GM12878 (cell line): ENCODE results near the gene NUDT1. TPM values are rescaled to one million over a fixed set of nuclear protein-coding genes. Genes with fewer than 3 reads are reported as not detected.

ENCODE experiments used
- ATAC-seq: fragments of 200-7000 bp; cut with Tn5 transposase; 3 replicates; pipeline ENCODE4 v1.9.1; 2020; ENCODE audit warnings: mild to moderate bottlenecking, moderate library complexity
- BruUV-seq: library from RNA; stranded (reverse); fragments of 400-500 nt; replicated peaks from 2 replicates; lab custom pipeline; 2021; lab: Mats Ljungman, UMichigan
- CTCF ChIA-PET: fragments of 300-600 bp; sonication (Branson Sonifier 250); formaldehyde crosslinking; extraction: SDS; loops from one replicate; lab custom pipeline; 2021; ENCODE audit warnings: inconsistent platforms; lab: Yijun Ruan, JAX
- POLR2A ChIA-PET: fragments of 350-600 bp; formaldehyde crosslinking; extraction: SDS; loops from one replicate; lab custom pipeline; 2021; ENCODE audit warnings: inconsistent platforms; lab: Charles Lee
- RAD21 ChIA-PET: fragments of 300-600 bp; sonication (Branson Sonifier 250); formaldehyde crosslinking; loops from one replicate; lab custom pipeline; 2023; ENCODE audit warnings: antibody characterized with exemption; ENCODE audit not compliant: unreplicated experiment; lab: Charles Lee
- SMC1A ChIA-PET: fragments of 300-600 bp; sonication (Branson Sonifier 250); formaldehyde crosslinking; loops from one replicate; lab custom pipeline; 2023; ENCODE audit not compliant: unreplicated experiment, uncharacterized antibody; lab: Charles Lee
- DNase-seq: peaks from one replicate; pipeline ENCODE4 v3.0.0-alpha.2; 2011; ENCODE audit warnings: low read depth, low spot score
- FAIRE-seq: peaks from 3 replicates; lab custom pipeline; 2011; peaks lifted over from hg19 to GRCh38; lab: Jason Lieb, UNC
- H2AFZ ChIP-seq: 2 replicates; pipeline ENCODE4 v1.6.0; 2011; ENCODE audit warnings: low read depth, low read length, control low read depth; ENCODE audit not compliant: control insufficient read depth
- H3K27ac ChIP-seq: 2 replicates; pipeline ENCODE4 v1.5.1; 2011; ENCODE audit warnings: control low read depth; ENCODE audit not compliant: control insufficient read depth, insufficient read depth
- H3K27me3 ChIP-seq, 2 experiments: replicated peaks in 1 of 2; 2 replicates each; pipeline versions ENCODE4 v1.6.0 to v1.6.1; 2011; ENCODE audit warnings: low read length in 1 of 2; ENCODE audit not compliant: control insufficient read depth in 2 of 2, insufficient read depth in 2 of 2
- H3K36me3 ChIP-seq, 2 experiments: 2 replicates each; pipeline ENCODE4 v1.5.1; 2011; ENCODE audit warnings: low read length in 1 of 2; ENCODE audit not compliant: control insufficient read depth in 2 of 2, insufficient read depth in 2 of 2
- H3K4me1 ChIP-seq: 2 replicates; pipeline ENCODE4 v1.6.1; 2011; ENCODE audit warnings: mild to moderate bottlenecking, low read length, moderate library complexity, mixed read lengths; ENCODE audit not compliant: control insufficient read depth, insufficient read depth
- H3K4me2 ChIP-seq: 2 replicates; pipeline ENCODE4 v1.6.0; 2011; ENCODE audit warnings: control low read depth; ENCODE audit not compliant: control insufficient read depth, insufficient read depth
- H3K4me3 ChIP-seq: fragments of 200-600 bp; sonication (generic); 2 replicates; pipeline ENCODE4 v1.5.1; 2016
- H3K79me2 ChIP-seq: 2 replicates; pipeline ENCODE4 v1.6.0; 2011; ENCODE audit warnings: low read length; ENCODE audit not compliant: control insufficient read depth, insufficient read depth
- H3K9ac ChIP-seq: 2 replicates; pipeline ENCODE4 v1.8.0; 2011; ENCODE audit warnings: low read length, control low read depth, mixed read lengths; ENCODE audit not compliant: control insufficient read depth, insufficient read depth
- H3K9me3 ChIP-seq: replicated peaks from 3 replicates; pipeline ENCODE4 v1.5.1; 2011; ENCODE audit warnings: mild to moderate bottlenecking, low read length; ENCODE audit not compliant: control insufficient read depth, insufficient read depth
- H4K20me1 ChIP-seq: 2 replicates; pipeline ENCODE4 v1.6.0; 2011; ENCODE audit not compliant: control insufficient read depth, insufficient read depth
- BRCA1 ChIP-seq: IDR thresholded peaks from 2 replicates; pipeline ENCODE4 v1.6.1; 2011; ENCODE audit warnings: low read depth, low read length, improper control_type of control experiment
- CBFB ChIP-seq: IDR thresholded peaks from 2 replicates; pipeline ENCODE4 v1.6.1; 2016; ENCODE audit warnings: antibody characterized with exemption, low read depth
- CHD4 ChIP-seq: fragments of 200-600 bp; sonication (generic); IDR thresholded peaks from 2 replicates; pipeline ENCODE4 v1.6.1; 2016; ENCODE audit warnings: mild to moderate bottlenecking
- E4F1 ChIP-seq: fragments of 450-650 bp; IDR thresholded peaks from 2 replicates; pipeline ENCODE4 v1.6.1; 2018; ENCODE audit warnings: borderline replicate concordance, mild to moderate bottlenecking; ENCODE audit not compliant: partially characterized antibody
- FOS ChIP-seq: IDR thresholded peaks from 3 replicates; pipeline ENCODE4 v1.6.1; 2011; ENCODE audit warnings: borderline replicate concordance; ENCODE audit not compliant: insufficient read length; ENCODE audit errors: extremely low read depth
- HCFC1 ChIP-seq: fragments of 150-350 bp; IDR thresholded peaks from 2 replicates; pipeline ENCODE4 v1.6.1; 2014; ENCODE audit warnings: low read length
- MEF2A ChIP-seq: IDR thresholded peaks from 2 replicates; pipeline ENCODE4 v1.6.1; 2011; ENCODE audit warnings: low read depth, mild to moderate bottlenecking, low read length, moderate library complexity; ENCODE audit not compliant: insufficient read depth
- MTA3 ChIP-seq: IDR thresholded peaks from 2 replicates; pipeline ENCODE4 v1.6.1; 2012; ENCODE audit warnings: low read length, inconsistent platforms, borderline replicate concordance
- MXI1 ChIP-seq: fragments of 150-350 bp; IDR thresholded peaks from 2 replicates; pipeline ENCODE4 v1.6.1; 2011; ENCODE audit warnings: low read depth, mild to moderate bottlenecking, inconsistent platforms, low read length, improper control_type of control experiment
- PAX5 ChIP-seq: IDR thresholded peaks from 2 replicates; pipeline ENCODE4 v1.6.1; 2011; ENCODE audit warnings: low read depth, low read length, borderline replicate concordance
- SMAD1 ChIP-seq: fragments of 450-650 bp; IDR thresholded peaks from 2 replicates; pipeline ENCODE4 v1.6.1; 2018; ENCODE audit warnings: mild to moderate bottlenecking, low read depth; ENCODE audit not compliant: partially characterized antibody
- SMARCA5 ChIP-seq: fragments of 450-650 bp; IDR thresholded peaks from 2 replicates; pipeline ENCODE4 v1.6.1; 2017; ENCODE audit warnings: mild to moderate bottlenecking
- SUPT20H ChIP-seq: IDR thresholded peaks from 2 replicates; pipeline ENCODE4 v1.6.1; 2011; ENCODE audit warnings: low read depth, mild to moderate bottlenecking, low read length, moderate library complexity, borderline replicate concordance; ENCODE audit not compliant: control insufficient read depth
- TCF7 ChIP-seq: IDR thresholded peaks from 2 replicates; pipeline ENCODE4 v1.6.1; 2014; ENCODE audit warnings: antibody characterized with exemption, borderline replicate concordance
- ZNF207 ChIP-seq: fragments of 450-650 bp; IDR thresholded peaks from 2 replicates; pipeline ENCODE4 v1.6.1; 2014; ENCODE audit warnings: antibody characterized with exemption, mild to moderate bottlenecking, borderline replicate concordance
- ZNF217 ChIP-seq: fragments of 450-650 bp; IDR thresholded peaks from 2 replicates; pipeline ENCODE4 v1.6.1; 2017; ENCODE audit warnings: antibody characterized with exemption, mild to moderate bottlenecking
- WGBS: methylation state at CpG from one replicate; pipeline ENCODE4 v1.1.6; 2016; ENCODE audit warnings: low lambda C conversion rate; ENCODE audit not compliant: insufficient replicate concordance, insufficient coverage; ENCODE audit errors: missing lambda C conversion rate; 5-methylcytosine and 5-hydroxymethylcytosine counted together
- in situ Hi-C: fragments of 300-500 bp; cut with MboI; formaldehyde crosslinking; loops from 9 replicates; pipeline ENCODE4 v1.14.3; 2018; ENCODE audit warnings: mixed read lengths
- intact Hi-C: fragments of 100-400 bp; cut with micrococcal nuclease; formaldehyde crosslinking; loops from one replicate; pipeline ENCODE4 v1.14.2; 2022; ENCODE audit not compliant: unreplicated experiment
- polyA plus RNA-seq, 11 experiments: library from polyadenylated mRNA; depleted of rRNA in 4 of 11; unstranded in 6 of 11; stranded (reverse) in 5 of 11; fragments of >200 nt; fragmentation: Nextera tagmentation in 4 of 11; fragmentation: Illumina TruSeq in 1 of 11; extraction: Ambion mirVana in 4 of 11; extraction: Trizol in 1 of 11; gene quantifications; 1 replicate in 1 of 11; 2 replicates in 10 of 11; pipeline versions ENCODE4 v1.2.1 to v1.2.3, GENCODE V29; 2011 to 2016; ENCODE audit warnings: inconsistent platforms in 2 of 11, missing spikeins in 2 of 11, low read depth in 1 of 11
- total RNA-seq, 4 experiments: library from RNA; depleted of rRNA in 3 of 4; stranded (reverse); fragments of >200 nt in 3 of 4; fragmentation: Illumina TruSeq in 1 of 4; extraction: Trizol in 1 of 4; gene quantifications; 2 replicates each; pipeline versions ENCODE4 v1.2.1 to v1.2.3, GENCODE V29; 2013 to 2021
- TF ChIP-seq, protein P1 (sequence below): IDR thresholded peaks from 2 replicates; pipeline ENCODE4 v1.6.1; 2012; ENCODE audit warnings: low read length, inconsistent platforms

NUDT1 gene
- total and polyA plus RNA-seq, 10 of the 15 experiments (the other 5 are each of a cell fraction or from before 2014, with no cell fraction given): 7.7 to 122 (median 59.2) TPM

- TF ChIP-seq FOS (no peak), MTA3 (no peak), MXI1 (no peak), CBFB (no peak), SUPT20H (no peak), SMARCA5 (no peak)
- TF ChIP-seq, protein P1, sequence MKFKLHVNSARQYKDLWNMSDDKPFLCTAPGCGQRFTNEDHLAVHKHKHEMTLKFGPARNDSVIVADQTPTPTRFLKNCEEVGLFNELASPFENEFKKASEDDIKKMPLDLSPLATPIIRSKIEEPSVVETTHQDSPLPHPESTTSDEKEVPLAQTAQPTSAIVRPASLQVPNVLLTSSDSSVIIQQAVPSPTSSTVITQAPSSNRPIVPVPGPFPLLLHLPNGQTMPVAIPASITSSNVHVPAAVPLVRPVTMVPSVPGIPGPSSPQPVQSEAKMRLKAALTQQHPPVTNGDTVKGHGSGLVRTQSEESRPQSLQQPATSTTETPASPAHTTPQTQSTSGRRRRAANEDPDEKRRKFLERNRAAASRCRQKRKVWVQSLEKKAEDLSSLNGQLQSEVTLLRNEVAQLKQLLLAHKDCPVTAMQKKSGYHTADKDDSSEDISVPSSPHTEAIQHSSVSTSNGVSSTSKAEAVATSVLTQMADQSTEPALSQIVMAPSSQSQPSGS: no peak
- TF ChIP-seq, all 136 proteins: peak for 0
Measured at GRCh38 chr7:2217206-2217605, 24.8 kb upstream of the NUDT1 start (continued).

GRCh38 chr7:2217716-2218443 lies 24.1 kb upstream of the NUDT1 start:
- ATAC-seq: no peak
- Histone ChIP-seq H3K27ac (no peak overlapping the region), H3K36me3 (peaks cover 30 to 57% of the 10 kb centered on the region in 2 experiments), H3K4me2 (no peak overlapping the region), H2AFZ (no peak overlapping the region), H3K27me3 (no peaks in the 10 kb centered on the region), H3K9me3 (no peaks in the 10 kb centered on the region), H3K4me1 (no peaks in the 10 kb centered on the region), H3K9ac (no peak overlapping the region), H4K20me1 (no peaks in the 10 kb centered on the region), H3K79me2 (no peaks in the 10 kb centered on the region), H3K4me3 (no peak overlapping the region)
- RAD21 ChIA-PET: no interaction called here
- intact Hi-C loops (no loop called here), in situ Hi-C loops (loop anchor here (10.0 kb wide), 1 partner anchor 553 kb away; no protein-coding TSS in a partner anchor)
- BruUV-seq: TSS peak; percentile 32
- no peak for FAIRE-seq
- SMC1A ChIA-PET: no interaction called here
- CTCF ChIA-PET: interaction anchor here (0.6 kb wide), 1 partner anchor 155 kb away, joined by 3 read pairs; no protein-coding TSS in a partner anchor
- WGBS: 90% methylated on average over 18 of the region's 19 CpGs
- no peak for DNase-seq
- POLR2A ChIA-PET: no interaction called here
- TF ChIP-seq BRCA1 (no peak), SMAD1 (no peak), ZNF217 (no peak), PAX5 (no peak), ZNF207 (no peak), MEF2A (no peak), TCF7 (no peak), HCFC1 (no peak), CHD4 (no peak), E4F1 (no peak)
